HEK293 (cell line): Measurements from ENCODE around the gene USF1.

Experiments
- CTCF ChIA-PET: fragments of 350-600 bp; formaldehyde crosslinking; extraction: SDS; loops from one replicate; lab custom pipeline; 2021; ENCODE audit warnings: antibody characterized with exemption; lab: Yijun Ruan, JAX
- POLR2A ChIA-PET: fragments of 300-600 bp; formaldehyde crosslinking; extraction: SDS; loops from one replicate; lab custom pipeline; 2020; ENCODE audit warnings: antibody characterized with exemption, inconsistent platforms; lab: Yijun Ruan, JAX
- H3K27ac ChIP-seq: fragments of 200-500 bp; sonication (Bioruptor generic); 2 replicates; pipeline ENCODE4 v1.5.1; 2014; ENCODE audit warnings: low read depth, low read length, control low read depth, inconsistent platforms; ENCODE audit errors: extremely low read depth
- H3K36me3 ChIP-seq, 2 experiments: fragments of 200-500 bp in 1 of 2; sonication (Bioruptor generic) in 1 of 2; 1 replicate in 1 of 2; 2 replicates in 1 of 2; pipeline ENCODE4 v1.5.1; 2014 to 2017; ENCODE audit warnings: inconsistent platforms in 2 of 2, low read length in 2 of 2; ENCODE audit not compliant: control insufficient read depth in 2 of 2, insufficient read depth in 1 of 2
- H3K4me1 ChIP-seq: fragments of 200-500 bp; sonication (Bioruptor generic); 2 replicates; pipeline ENCODE4 v1.5.1; 2014; ENCODE audit warnings: mild to moderate bottlenecking, low read length, inconsistent platforms; ENCODE audit not compliant: control insufficient read depth, insufficient read depth
- H3K4me3 ChIP-seq: 2 replicates; pipeline ENCODE4 v1.5.1; 2011; ENCODE audit warnings: low read depth, mild to moderate bottlenecking, control low read depth, low read length, moderate library complexity
- H3K9me3 ChIP-seq: fragments of 200-500 bp; sonication (Bioruptor generic); 2 replicates; pipeline ENCODE4 v1.5.1; 2014; ENCODE audit warnings: low read depth, low read length, inconsistent platforms; ENCODE audit not compliant: control insufficient read depth, insufficient read depth
- EGR2 ChIP-seq: fragments of 450-650 bp; formaldehyde crosslinking; IDR thresholded peaks from 2 replicates; pipeline ENCODE4 v1.5.1; 2016; ENCODE audit warnings: low read depth, missing biosample characterization, missing genetic modification characterization
- GLIS1 ChIP-seq: fragments of 450-650 bp; formaldehyde crosslinking; IDR thresholded peaks from 2 replicates; pipeline ENCODE4 v1.5.1; 2016; ENCODE audit warnings: missing biosample characterization, missing genetic modification characterization
- HOXA7 ChIP-seq: sonication (generic); formaldehyde crosslinking; IDR thresholded peaks from 2 replicates; pipeline ENCODE4 v1.8.1; 2022; ENCODE audit warnings: missing genetic modification reagents, borderline replicate concordance
- IKZF3 ChIP-seq: fragments of 450-650 bp; IDR thresholded peaks from 2 replicates; pipeline ENCODE4 v1.5.0; 2018; ENCODE audit warnings: missing biosample characterization, mild to moderate bottlenecking, missing genetic modification characterization, moderate library complexity
- KLF10 ChIP-seq: fragments of 450-650 bp; IDR thresholded peaks from 2 replicates; pipeline ENCODE4 v1.5.1; 2018; ENCODE audit warnings: missing biosample characterization, mild to moderate bottlenecking, missing genetic modification characterization
- KLF7 ChIP-seq: fragments of 450-650 bp; formaldehyde crosslinking; IDR thresholded peaks from 2 replicates; pipeline ENCODE4 v1.5.1; 2016; ENCODE audit warnings: missing biosample characterization, missing genetic modification characterization, borderline replicate concordance
- MYNN ChIP-seq: fragments of 450-650 bp; formaldehyde crosslinking; IDR thresholded peaks from 2 replicates; pipeline ENCODE4 v1.5.1; 2016; ENCODE audit warnings: missing biosample characterization, missing genetic modification characterization, borderline replicate concordance
- WT1 ChIP-seq: fragments of 450-650 bp; formaldehyde crosslinking; IDR thresholded peaks from 2 replicates; pipeline ENCODE4 v1.5.1; 2016; ENCODE audit warnings: missing biosample characterization, missing genetic modification characterization
- ZBTB1 ChIP-seq: fragments of 450-650 bp; formaldehyde crosslinking; IDR thresholded peaks from 2 replicates; pipeline ENCODE4 v1.5.1; 2016; ENCODE audit warnings: missing biosample characterization, missing genetic modification characterization
- ZBTB20 ChIP-seq: fragments of 450-650 bp; formaldehyde crosslinking; IDR thresholded peaks from 2 replicates; pipeline ENCODE4 v1.5.1; 2016; ENCODE audit warnings: missing biosample characterization, missing genetic modification characterization
- ZIC2 ChIP-seq: fragments of 450-650 bp; formaldehyde crosslinking; IDR thresholded peaks from 2 replicates; pipeline ENCODE4 v1.5.1; 2016; ENCODE audit warnings: missing biosample characterization, missing genetic modification characterization
- ZNF112 ChIP-seq: fragments of 450-650 bp; formaldehyde crosslinking; IDR thresholded peaks from 2 replicates; pipeline ENCODE4 v1.5.0; 2017; ENCODE audit warnings: missing biosample characterization, missing genetic modification characterization
- ZNF394 ChIP-seq: fragments of 450-650 bp; formaldehyde crosslinking; IDR thresholded peaks from 2 replicates; pipeline ENCODE4 v1.5.1; 2016; ENCODE audit warnings: missing biosample characterization, missing genetic modification characterization, mild to moderate bottlenecking, moderate library complexity, borderline replicate concordance
- ZNF48 ChIP-seq: fragments of 450-650 bp; formaldehyde crosslinking; IDR thresholded peaks from 2 replicates; pipeline ENCODE4 v1.5.1; 2016; ENCODE audit warnings: missing biosample characterization, missing genetic modification characterization
- ZNF791 ChIP-seq: fragments of 450-650 bp; formaldehyde crosslinking; IDR thresholded peaks from 2 replicates; pipeline ENCODE4 v1.5.1; 2016; ENCODE audit warnings: missing biosample characterization, missing genetic modification characterization
- TF ChIP-seq, protein P1 (sequence below): fragments of 450-650 bp; formaldehyde crosslinking; IDR thresholded peaks from 2 replicates; pipeline ENCODE4 v1.5.1; 2017; ENCODE audit warnings: missing biosample characterization, missing genetic modification characterization
- TF ChIP-seq, protein P2 (sequence below): fragments of 450-650 bp; formaldehyde crosslinking; IDR thresholded peaks from 2 replicates; pipeline ENCODE4 v1.5.1; 2016; ENCODE audit warnings: missing biosample characterization, missing genetic modification characterization
- TF ChIP-seq, protein P3 (sequence below): fragments of 450-650 bp; formaldehyde crosslinking; IDR thresholded peaks from 2 replicates; pipeline ENCODE4 v1.5.1; 2016; ENCODE audit warnings: missing biosample characterization, missing genetic modification characterization
- TF ChIP-seq, protein P4 (sequence below): fragments of 450-650 bp; formaldehyde crosslinking; IDR thresholded peaks from 2 replicates; pipeline ENCODE4 v1.5.0; 2017; ENCODE audit warnings: missing biosample characterization, missing genetic modification characterization, borderline replicate concordance
- TF ChIP-seq, protein P5 (sequence below): fragments of 450-650 bp; formaldehyde crosslinking; IDR thresholded peaks from 2 replicates; pipeline ENCODE4 v1.5.1; 2016; ENCODE audit warnings: missing biosample characterization, missing genetic modification characterization
- TF ChIP-seq, protein P6 (sequence below): fragments of 450-650 bp; formaldehyde crosslinking; IDR thresholded peaks from 2 replicates; pipeline ENCODE4 v1.5.1; 2016; ENCODE audit warnings: missing biosample characterization, missing genetic modification characterization

Gene USF1

DNA sequence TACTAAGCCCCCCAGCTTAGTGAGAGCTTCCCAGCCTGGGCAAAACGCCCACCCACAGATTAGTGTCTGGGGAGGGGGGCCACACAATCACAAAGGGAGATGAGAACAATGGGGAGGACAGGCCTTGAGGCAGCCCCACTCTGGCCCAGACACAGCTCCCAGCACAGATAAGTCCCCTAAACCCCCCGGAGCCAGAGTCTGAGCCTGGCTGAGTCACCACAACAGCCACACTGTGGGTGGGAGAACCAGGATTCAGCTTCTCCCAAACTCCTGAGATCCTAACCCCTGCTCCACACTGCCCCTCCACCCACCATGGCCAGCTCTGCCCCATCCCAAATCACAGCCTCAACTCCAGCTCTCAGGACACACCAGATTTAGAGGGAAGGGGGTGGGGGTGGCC lies 39.4 kb upstream of the USF1 start (continued):
- TF ChIP-seq, protein P1, sequence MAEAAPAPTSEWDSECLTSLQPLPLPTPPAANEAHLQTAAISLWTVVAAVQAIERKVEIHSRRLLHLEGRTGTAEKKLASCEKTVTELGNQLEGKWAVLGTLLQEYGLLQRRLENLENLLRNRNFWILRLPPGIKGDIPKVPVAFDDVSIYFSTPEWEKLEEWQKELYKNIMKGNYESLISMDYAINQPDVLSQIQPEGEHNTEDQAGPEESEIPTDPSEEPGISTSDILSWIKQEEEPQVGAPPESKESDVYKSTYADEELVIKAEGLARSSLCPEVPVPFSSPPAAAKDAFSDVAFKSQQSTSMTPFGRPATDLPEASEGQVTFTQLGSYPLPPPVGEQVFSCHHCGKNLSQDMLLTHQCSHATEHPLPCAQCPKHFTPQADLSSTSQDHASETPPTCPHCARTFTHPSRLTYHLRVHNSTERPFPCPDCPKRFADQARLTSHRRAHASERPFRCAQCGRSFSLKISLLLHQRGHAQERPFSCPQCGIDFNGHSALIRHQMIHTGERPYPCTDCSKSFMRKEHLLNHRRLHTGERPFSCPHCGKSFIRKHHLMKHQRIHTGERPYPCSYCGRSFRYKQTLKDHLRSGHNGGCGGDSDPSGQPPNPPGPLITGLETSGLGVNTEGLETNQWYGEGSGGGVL (tag by site-specific recombination) = peak; percentile 39; the same call in 1 of the 2 replicates
- TF ChIP-seq ZNF394 = no peak
- TF ChIP-seq EGR2 = peak; percentile 29; the same call in 1 of the 2 replicates
- TF ChIP-seq, protein P2, sequence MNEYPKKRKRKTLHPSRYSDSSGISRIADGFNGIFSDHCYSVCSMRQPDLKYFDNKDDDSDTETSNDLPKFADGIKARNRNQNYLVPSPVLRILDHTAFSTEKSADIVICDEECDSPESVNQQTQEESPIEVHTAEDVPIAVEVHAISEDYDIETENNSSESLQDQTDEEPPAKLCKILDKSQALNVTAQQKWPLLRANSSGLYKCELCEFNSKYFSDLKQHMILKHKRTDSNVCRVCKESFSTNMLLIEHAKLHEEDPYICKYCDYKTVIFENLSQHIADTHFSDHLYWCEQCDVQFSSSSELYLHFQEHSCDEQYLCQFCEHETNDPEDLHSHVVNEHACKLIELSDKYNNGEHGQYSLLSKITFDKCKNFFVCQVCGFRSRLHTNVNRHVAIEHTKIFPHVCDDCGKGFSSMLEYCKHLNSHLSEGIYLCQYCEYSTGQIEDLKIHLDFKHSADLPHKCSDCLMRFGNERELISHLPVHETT (tag by site-specific recombination) = no peak
- TF ChIP-seq HOXA7 (CRISPR knock-in tag) = no peak
- no peak for TF ChIP-seq IKZF3 (tag by site-specific recombination)
- TF ChIP-seq ZNF112 (tag by site-specific recombination) = no peak
- TF ChIP-seq, protein P3, sequence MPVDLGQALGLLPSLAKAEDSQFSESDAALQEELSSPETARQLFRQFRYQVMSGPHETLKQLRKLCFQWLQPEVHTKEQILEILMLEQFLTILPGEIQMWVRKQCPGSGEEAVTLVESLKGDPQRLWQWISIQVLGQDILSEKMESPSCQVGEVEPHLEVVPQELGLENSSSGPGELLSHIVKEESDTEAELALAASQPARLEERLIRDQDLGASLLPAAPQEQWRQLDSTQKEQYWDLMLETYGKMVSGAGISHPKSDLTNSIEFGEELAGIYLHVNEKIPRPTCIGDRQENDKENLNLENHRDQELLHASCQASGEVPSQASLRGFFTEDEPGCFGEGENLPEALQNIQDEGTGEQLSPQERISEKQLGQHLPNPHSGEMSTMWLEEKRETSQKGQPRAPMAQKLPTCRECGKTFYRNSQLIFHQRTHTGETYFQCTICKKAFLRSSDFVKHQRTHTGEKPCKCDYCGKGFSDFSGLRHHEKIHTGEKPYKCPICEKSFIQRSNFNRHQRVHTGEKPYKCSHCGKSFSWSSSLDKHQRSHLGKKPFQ = no peak
- TF ChIP-seq GLIS1 (tag by site-specific recombination) = peak; percentile 90

DNA sequence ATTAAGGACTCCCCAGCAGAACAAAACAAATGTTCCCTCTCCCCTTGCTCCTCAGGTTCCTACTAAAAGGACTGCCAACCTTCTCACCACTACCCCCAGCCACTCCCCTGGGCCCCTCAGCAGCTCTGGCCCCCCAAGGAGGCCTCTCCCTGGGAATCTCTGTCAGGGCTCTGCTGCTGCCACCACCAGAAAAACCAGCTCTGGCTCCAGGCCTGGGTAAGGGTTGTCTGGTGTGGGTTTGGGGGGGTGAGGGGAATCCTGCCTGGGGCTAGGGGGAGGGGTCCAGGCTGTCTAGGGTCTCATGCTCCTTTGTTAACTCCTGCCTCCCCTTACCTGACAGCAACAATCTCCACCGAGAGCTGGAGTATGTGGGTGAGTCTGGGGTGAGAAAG lies 38.8 kb upstream of the USF1 start:
- TF ChIP-seq, protein P4, sequence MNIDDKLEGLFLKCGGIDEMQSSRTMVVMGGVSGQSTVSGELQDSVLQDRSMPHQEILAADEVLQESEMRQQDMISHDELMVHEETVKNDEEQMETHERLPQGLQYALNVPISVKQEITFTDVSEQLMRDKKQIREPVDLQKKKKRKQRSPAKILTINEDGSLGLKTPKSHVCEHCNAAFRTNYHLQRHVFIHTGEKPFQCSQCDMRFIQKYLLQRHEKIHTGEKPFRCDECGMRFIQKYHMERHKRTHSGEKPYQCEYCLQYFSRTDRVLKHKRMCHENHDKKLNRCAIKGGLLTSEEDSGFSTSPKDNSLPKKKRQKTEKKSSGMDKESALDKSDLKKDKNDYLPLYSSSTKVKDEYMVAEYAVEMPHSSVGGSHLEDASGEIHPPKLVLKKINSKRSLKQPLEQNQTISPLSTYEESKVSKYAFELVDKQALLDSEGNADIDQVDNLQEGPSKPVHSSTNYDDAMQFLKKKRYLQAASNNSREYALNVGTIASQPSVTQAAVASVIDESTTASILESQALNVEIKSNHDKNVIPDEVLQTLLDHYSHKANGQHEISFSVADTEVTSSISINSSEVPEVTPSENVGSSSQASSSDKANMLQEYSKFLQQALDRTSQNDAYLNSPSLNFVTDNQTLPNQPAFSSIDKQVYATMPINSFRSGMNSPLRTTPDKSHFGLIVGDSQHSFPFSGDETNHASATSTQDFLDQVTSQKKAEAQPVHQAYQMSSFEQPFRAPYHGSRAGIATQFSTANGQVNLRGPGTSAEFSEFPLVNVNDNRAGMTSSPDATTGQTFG (tag by site-specific recombination) = no peak
- no peak for TF ChIP-seq KLF7
- no peak for TF ChIP-seq ZNF112 (tag by site-specific recombination)
- TF ChIP-seq WT1 (tag by site-specific recombination) = no peak
- TF ChIP-seq, protein P5, sequence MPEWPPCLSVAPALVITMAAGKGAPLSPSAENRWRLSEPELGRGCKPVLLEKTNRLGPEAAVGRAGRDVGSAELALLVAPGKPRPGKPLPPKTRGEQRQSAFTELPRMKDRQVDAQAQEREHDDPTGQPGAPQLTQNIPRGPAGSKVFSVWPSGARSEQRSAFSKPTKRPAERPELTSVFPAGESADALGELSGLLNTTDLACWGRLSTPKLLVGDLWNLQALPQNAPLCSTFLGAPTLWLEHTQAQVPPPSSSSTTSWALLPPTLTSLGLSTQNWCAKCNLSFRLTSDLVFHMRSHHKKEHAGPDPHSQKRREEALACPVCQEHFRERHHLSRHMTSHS = no peak
- TF ChIP-seq, protein P6, sequence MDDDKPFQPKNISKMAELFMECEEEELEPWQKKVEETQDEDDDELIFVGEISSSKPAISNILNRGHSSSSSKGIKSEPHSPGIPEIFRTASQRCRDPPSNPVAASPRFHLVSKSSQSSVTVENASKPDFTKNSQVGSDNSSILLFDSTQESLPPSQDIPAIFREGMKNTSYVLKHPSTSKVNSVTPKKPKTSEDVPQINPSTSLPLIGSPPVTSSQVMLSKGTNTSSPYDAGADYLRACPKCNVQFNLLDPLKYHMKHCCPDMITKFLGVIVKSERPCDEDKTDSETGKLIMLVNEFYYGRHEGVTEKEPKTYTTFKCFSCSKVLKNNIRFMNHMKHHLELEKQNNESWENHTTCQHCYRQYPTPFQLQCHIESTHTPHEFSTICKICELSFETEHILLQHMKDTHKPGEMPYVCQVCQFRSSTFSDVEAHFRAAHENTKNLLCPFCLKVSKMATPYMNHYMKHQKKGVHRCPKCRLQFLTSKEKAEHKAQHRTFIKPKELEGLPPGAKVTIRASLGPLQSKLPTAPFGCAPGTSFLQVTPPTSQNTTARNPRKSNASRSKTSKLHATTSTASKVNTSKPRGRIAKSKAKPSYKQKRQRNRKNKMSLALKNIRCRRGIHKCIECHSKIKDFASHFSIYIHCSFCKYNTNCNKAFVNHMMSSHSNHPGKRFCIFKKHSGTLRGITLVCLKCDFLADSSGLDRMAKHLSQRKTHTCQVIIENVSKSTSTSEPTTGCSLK (tag by site-specific recombination) = no peak
- no peak for TF ChIP-seq KLF10 (tag by site-specific recombination)
- TF ChIP-seq GLIS1 (tag by site-specific recombination) = peak; percentile 80
- no peak for TF ChIP-seq ZBTB20
- peak; percentile 49 for TF ChIP-seq ZIC2 (tag by site-specific recombination)
- TF ChIP-seq ZNF791 (tag by site-specific recombination) = no peak
- TF ChIP-seq MYNN (tag by site-specific recombination) = no peak
- no peak for TF ChIP-seq ZBTB1 (tag by site-specific recombination)
- no peak for TF ChIP-seq ZNF48
- Histone ChIP-seq H3K27ac (no peak overlapping the region), H3K9me3 (no peaks in the 10 kb centered on the region), H3K36me3 (no peaks in the 10 kb centered on the region), H3K4me1 (no peaks in the 10 kb centered on the region; the same call in 1 of the 2 replicates), H3K4me3 (no peak overlapping the region)
- ChIA-PET POLR2A (interaction anchor here (0.9 to 1.6 kb wide), 2 partner anchors 37 to 63 kb away, joined by 3 to 5 read pairs; partner anchors contain the start of gene F11R), CTCF (interaction anchor here (0.5 to 0.8 kb wide), 6 partner anchors 29 to 403 kb away, joined by 3 to 4 read pairs (median 3); no protein-coding TSS in a partner anchor)
